Measurements from ENCODE around the gene TLCD4.

TLCD4 gene

DNA sequence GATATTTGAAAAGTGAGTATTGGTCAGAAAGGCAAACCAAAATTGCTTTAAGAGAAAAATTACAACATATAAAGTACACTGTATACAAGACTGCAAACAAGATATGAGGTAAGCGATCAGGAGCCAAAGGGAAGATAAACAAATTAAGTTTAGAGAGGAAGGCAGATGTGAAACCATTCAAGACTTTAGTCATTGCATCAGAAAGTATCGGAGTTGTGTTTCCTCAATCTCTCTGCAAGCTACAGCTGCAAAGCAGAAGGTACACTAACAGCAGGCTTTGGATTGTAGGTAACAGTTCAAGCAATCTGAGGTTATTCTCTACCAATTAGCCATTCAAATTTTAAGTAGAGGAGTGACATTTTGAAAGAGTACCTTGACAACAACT is 21.3 kb upstream of the TLCD4 start:
- DNase-seq (ENCODE audit: low read depth in 2 of 2): no peak

DNA sequence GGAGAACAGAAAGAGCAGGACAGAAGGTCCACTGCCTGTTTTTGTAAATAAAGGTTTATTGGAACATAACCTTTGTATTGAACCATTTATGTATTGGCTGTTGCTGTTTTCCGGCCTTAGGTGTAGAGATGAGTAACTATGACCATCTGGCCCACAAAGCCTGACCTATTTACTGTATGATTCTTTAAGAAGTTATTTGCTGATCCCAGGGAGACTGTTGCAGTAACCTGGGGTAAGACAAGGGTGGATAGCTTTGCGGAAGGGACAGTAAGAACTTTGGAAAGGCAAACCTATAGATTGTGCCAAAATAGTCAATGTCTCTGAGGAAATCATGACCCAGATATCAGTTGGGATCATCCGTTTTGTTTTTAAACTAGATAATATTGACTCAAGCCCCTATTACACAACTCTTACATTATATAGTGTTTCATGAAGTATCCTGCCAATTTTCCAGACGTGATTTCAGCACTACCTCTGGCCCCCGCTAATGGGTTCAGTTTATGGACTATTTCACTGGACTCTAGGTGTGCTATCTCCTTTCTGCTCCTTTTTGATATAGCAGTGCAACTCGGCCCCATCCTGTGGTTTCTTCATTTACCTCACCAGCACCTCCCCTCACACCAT is 20.8 kb upstream of the TLCD4 start:
- DNase-seq (ENCODE audit: low read depth in 2 of 2): no peak

DNA sequence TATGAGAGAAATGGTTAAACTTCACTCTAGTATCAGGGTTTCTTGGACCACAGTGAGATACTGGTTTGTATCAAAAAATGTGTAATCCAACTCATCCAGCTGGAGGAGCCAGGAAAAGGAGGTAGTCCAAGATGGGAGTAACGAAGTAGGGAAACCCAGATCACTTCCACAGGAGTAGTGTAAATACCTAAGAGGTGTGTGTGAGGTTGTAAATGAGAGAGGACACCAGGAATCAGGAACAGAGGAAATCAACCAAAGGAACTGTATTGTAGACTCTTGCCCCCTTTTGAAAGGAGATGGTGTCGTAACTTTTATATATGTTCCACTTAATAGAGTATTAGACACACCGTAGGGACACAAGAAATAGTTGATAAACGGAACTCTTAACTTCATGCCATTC is 19.7 kb upstream of the TLCD4 start:
- DNase-seq (ENCODE audit: low read depth in 2 of 2): no peak

DNA sequence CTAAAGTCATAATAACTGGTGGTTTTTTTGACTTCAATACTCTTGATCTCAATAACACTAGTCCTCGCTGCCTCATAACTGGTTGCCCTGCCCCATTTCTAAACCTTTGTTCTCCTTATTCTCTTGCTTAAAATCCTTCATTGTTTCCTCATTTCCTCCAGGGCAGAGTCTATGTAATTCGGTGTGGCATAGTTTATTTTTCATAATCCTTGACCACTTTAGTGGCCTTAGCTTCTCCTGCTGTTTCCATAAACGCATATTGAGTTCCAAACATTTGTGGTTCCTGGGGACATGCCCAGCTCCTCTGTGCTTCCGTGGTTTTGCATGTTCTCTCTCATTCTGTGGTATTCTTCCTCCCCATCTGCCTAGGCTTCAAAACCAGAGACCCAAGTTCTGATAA is 19.0 kb upstream of the TLCD4 start:
- DNase-seq (ENCODE audit: low read depth in 2 of 2): no peak

DNA sequence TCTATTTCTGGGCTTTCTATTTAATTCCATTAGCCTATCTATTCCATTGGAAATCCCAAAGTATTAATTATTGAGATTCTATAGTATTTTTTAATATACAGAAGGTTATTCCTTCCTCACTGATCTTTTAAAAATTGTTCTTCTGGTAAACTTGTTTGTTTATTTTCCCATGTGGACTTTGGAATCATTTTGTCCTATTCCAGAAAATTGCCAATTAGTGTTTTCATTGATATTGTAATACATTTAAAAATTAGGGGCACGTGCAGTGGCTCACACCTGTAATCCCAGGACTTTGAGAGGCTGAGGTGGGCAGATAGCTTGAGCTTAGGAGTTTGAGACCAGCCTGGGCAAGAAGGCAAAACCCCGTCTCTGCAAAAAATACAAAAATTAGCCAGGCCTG is 8.4 kb upstream of the TLCD4 start:
- no peak for DNase-seq (ENCODE audit: low read depth in 2 of 2)

DNA sequence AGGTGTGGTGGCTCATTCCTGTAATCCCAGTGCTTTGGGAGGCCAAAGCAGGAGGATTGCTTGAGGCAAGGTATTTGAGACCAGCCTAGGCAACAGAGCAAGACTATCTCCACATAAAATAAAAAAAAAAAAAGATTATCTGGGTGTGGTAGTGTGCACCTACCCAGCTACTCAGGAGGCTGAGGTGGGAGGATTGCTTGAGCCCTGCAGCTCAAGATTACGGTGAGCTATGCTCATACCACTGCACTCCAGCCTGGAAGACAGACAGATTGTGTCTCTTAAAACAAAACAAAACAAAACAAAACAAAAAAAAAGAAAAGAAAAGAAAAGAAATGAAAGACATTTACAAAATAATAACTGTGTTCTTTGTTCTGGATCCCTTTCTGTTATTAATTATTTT is 6.1 kb upstream of the TLCD4 start:
- DNase-seq (ENCODE audit: low read depth in 2 of 2): no peak

DNA sequence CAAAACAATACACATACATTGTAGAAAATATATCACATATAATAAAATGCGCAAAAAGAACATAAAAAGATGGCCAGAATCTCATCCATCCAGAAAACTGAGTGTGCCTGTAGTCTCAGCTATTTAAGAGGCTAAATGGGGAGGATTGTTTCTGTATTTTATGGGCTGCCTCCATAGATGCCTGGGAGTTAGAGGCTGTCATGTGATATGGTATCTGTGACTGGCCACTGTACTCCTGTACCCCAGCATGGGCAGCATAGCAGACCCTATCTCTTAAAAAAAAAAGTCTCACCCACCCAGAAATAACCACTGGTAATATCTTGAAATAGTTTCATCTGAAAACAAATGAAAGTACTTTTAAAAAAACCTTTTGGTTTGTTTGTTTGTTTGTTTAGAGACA is 3.5 kb upstream of the TLCD4 start:
- no peak for DNase-seq (ENCODE audit: low read depth in 2 of 2)

DNA sequence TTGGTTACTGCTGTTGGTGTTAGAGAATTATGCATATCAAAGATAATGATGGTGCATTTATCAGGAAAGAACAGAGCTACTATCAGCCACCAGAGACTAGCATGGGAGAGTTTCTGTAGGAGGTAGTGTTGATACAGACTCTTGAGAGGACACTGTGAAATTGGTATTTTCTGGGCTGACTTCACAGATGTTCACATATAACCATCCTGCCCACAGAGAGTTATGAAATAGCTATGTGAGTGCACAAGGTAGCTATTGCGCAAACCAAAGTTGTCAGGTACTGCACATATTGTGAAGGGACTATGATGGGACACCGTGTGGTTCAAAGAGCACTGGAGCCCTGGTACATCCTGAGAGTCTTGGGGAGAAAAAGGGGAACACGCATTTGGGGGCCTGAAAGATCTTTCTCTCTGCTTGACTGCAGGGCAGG is 1.4 kb upstream of the TLCD4 start:
- no peak for DNase-seq (ENCODE audit: low read depth in 2 of 2)

DNA sequence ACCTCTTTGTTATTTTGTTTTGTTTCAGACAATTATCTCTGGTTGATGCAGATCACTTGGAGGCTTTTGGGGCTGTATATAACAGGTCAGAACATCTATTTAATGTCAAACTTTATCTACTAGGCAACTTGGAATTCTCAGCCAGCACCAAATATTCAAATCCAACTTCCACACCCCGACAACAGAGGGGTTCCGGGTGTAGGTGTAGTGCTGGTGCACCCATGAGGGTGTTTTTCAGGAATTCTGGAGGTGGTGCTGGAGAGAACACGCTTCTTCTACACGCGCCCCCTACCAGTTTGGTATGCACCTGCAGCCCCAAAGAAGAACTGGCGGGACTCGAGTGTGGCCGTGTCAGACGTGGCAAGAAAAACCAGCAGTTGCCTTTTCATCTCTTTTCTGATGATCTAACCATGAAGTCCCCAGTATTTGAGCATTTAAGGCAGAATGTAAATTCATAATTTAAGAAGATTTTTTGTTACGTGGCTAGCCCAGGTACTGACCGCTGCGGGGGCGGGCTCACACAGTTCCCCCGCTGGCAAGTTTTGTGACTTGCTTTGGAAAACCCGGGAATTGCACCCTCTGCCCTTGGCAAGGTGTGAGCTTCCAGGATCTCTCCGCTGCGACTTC is 462 bp upstream of the TLCD4 start:
- DNase-seq (ENCODE audit: low read depth in 2 of 2): peak; percentile 25 to 31

DNA sequence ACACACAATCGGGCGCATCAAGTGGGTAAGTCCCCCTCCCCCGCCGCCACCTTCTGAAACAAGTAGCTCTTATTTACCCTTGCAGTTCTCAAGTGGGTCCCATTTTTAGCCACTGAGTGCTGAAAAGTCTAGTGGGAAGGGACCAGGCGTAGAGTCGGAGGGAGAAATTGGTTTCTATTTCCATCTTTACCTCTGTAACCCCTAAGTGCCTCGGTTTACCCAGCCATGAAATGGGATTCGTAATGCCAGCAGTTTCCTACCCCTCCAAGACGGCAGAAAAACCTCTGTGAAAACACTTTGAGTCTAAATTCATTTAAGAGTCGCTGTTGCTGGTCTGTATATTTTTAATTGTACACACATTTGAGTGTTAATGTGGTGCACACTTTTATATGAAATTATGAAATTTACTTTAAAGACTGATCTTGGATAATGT is 928 bp downstream of the TLCD4 start:
- DNase-seq (ENCODE audit: low read depth in 2 of 2): no peak

DNA sequence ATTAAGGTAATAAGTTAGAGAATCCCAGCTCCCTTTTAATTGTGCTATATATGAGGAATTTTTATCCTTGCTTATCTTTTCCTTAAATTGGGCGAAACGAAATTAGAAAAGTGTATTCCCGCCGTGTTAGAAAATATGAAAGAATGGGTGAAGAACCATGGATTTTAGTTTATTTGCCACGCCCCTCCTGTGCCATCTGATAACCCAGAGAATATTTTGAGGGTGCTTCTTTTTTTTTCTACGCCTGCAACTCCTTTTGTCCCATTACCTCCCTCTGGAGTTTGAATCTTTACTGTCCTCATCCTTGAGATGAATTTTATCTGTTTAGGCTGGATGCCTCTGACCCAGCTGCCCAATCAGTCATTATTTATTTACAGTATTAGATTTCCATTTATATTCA is 1.6 kb downstream of the TLCD4 start:
- no peak for DNase-seq (ENCODE audit: low read depth in 2 of 2)

DNA sequence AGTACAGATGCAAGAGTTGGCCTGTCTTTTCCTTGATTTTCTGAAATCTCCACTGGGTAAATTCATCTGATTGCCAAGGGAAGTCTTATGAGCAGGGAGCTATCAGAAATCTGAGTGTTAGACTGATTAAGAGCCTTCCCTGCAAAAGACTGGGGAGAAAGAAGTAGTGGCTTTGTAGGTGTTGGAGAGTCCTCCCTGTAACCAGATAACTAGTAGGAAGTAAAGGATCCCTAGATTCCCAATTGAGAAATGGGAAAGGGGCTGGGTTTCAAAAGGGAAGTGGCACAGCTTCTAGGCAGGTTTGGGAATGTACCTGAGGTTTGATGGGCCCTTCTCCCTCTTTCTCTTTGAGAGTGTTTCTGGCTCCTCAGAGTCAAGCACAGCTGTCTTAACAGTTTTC is 2.1 kb downstream of the TLCD4 start:
- no peak for DNase-seq (ENCODE audit: low read depth in 2 of 2)

DNA sequence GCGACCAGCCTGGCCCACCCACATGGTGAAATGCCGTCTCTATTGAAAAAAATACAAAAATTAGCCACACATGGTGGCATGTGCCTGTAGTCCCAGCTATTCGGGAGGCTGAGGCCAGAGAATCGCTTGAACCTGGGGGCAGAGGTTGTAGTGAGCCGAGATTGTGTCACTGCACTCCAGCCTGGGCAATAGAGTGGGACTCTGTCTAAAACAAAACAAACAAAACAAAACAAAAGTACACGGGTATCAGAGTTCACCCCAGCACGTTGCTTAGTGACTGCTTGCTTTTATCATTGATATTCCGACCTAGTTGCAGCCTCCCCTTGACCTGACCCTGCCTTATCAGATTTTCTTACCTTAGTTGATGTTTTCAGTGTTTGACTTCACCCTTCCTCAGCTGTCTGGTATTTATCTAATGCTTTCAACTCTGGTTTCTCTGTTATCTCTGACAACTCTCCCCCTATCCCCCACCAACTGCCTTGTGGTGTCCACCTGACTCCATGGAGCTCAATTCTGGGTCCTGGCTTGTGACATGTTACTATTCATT is 5.1 kb downstream of the TLCD4 start:
- DNase-seq (ENCODE audit: low read depth in 2 of 2): no peak

DNA sequence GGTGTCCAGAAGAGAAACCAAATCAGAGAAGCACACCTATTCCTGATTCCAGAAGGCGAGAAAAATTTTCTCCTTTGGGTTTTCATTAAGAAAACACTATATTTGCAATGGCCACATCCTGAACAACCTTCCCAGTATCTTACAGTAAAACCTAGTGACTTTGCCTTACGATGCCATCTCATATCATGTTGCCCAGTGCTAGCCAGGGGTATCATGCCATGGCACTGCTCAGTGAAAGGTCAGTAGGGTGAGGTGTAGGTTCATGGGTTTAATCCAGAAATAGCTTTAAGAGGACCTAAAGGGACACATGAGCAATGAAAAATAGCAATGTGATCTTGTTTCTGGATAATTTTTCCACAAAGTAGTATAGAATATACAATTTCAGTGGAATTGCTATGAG is 7.2 kb downstream of the TLCD4 start:
- DNase-seq (ENCODE audit: low read depth in 2 of 2): no peak

DNA sequence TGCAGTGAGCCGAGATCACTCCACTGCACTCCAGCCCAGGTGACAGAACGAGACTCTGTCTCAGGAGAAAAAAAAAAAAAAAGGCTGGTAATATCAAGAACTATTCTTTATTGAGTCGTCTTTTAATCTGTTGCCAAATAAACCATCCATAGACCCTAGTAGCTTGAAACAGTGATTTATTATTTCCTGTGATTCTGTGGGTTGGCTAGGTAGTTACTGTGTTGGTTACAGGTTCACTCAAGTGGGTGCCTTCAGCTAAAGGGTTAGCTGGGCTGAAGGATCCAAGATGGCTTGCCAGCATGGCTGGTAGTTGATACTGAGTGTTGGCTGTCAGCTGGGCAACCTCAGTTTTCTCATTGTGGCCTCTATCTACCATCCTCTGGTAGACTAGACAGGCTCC is 9.2 kb downstream of the TLCD4 start:
- no peak for DNase-seq (ENCODE audit: low read depth in 2 of 2)

DNA sequence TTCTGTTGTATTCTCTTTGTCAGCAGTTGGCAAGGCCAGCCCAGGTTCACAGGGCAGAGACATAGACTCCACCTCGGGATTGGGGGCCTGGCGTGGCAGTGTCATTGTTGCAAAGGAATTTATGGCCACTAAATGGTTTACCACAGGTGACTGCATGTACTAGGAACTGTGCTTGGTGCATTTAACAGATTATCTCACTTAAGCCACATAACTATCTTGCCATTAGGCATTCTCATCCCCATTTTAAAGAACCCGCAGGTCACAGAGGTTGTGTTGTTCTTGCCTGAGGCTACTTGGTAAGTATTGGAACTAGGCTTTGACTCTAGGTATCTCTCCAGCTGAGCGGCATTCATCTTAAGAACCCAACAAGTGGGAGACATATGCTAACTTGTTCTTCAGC is 9.7 kb downstream of the TLCD4 start:
- no peak for DNase-seq (ENCODE audit: low read depth in 2 of 2)

DNA sequence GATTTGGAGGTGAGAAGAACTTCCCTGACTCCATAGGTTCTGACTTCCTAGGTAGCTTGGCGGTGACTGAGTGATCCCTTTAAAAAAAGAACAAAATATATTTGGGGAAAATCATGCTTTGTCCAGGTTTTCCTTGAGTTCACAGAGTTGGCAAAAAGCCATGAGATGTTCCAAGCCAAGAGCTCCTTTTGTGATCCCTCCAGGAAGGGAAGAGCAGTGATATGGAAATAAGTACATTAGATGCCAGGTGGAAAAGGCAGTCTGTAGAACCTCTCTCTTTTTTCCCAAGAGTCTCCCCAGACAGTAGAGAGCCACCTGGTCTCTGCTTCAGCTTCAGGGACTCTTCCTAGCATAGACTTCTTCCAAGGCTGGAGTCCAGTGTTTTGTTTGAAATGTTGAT is 10.2 kb downstream of the TLCD4 start:
- DNase-seq (ENCODE audit: low read depth in 2 of 2): no peak

DNA sequence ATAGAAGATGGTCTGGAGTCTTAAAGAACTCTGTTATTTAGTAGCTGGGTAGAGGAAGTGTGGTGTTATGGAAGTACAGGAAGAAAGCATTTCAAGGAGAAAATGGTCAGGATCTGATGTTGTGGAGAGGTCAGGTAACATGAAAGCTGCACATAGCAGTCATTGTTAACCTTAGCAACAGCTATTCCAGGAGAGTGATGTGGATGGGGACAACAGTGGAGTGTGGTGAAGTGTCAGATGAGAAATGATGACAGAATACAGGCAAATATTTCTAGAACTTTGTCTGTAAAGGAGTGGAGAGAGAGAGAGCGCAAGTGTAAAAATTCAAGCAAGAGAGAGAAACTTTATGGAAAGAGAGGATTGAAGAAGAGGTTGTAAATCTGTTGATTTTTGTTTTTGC is 15.6 kb downstream of the TLCD4 start:
- DNase-seq (ENCODE audit: low read depth in 2 of 2): no peak

DNA sequence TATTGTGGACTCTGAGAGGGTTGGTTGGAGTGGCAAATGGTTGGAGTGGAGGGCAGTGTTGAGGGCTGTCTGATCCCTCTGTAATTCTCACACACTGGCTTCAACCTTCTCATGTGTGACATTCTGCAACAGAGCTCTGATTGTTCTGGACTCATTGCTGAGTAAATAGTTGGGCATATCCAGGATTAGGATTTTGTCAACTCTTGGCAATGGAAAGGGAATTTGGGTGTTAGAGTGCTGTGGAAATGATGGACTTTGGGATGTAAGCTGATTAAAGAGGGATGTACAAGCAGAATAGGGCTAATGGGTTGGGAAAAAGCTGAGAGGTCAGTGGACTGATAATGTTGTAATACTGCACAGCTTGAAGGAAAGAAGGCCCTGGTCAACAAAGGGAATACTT is 16.5 kb downstream of the TLCD4 start:
- DNase-seq (ENCODE audit: low read depth in 2 of 2): no peak

DNA sequence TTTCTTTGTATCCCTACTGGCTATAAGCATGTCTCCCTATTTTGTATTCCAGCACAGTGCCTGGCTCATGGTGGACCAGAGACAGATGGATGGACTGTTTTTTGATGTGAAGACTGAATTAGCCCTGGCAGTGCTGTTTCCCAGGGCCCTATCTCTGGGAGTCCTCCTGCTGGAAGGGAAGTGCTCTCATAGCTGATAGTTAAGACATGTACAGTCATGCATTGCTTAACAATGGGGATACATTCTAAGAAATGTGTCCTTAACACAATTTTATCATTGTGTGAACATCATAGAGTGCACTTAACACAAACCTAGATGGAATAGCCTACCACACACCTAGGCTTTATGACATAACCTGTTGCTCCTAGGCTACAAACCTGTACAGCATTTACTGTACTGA is 21.1 kb downstream of the TLCD4 start:
- DNase-seq (ENCODE audit: low read depth in 2 of 2): no peak

DNA sequence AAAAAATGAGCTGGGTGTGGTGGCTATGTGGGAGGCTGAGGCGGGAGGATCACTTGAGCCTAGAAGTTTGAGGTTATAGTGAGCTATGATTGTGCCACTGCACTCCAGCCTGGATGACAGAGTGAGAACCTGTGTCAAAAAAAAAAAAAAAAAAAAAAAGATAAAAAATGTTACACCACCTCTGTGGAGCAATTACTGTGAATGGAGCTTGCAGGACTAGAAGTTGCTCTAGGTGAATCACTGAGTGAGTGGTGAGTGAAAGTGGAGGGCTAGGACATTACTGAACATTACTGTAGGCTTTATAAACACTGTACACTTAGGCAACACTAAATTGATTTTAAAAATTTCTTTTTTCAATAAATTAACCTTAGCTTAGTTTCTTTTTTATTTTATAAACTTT is 21.9 kb downstream of the TLCD4 start:
- DNase-seq (ENCODE audit: low read depth in 2 of 2): no peak

DNA sequence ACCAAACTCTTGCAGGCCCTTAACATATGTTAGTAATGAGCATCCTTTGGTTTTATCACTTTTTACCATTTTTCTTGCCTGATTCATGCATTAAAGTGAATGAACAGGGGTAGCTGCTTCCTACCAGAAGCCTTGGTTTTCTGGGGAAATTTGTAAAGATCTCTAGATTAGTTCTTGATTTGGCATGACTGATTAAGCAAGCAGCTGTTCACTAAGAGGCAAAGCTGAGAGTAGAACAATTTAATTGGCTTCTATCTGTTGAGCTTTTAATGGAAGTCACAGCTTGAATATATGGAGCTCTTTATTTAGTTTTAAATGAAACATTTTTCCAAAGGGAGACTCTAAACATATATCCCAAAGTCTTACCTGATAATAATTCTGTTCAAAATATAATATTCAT is 23.6 kb downstream of the TLCD4 start:
- DNase-seq (ENCODE audit: low read depth in 2 of 2): no peak

DNA sequence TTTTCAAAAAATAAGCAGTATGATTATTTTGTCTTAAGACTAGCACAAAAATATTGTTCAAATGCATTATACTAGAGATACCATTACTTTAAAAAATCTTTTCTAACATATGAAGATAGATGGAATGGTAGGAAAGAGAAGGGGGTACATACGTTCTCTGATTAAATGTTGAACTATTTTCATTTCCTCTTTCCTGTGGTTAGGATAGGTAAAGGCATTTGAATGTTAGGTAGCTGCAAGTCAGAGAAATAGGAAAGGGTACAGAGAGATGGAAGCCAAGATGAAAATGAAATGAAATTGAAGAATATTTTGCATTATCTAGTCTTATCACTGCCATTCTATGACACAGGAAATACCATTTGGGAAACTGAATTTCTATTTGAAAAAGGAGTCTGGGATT is 28.3 kb downstream of the TLCD4 start:
- no peak for DNase-seq (ENCODE audit: low read depth in 2 of 2)

DNA sequence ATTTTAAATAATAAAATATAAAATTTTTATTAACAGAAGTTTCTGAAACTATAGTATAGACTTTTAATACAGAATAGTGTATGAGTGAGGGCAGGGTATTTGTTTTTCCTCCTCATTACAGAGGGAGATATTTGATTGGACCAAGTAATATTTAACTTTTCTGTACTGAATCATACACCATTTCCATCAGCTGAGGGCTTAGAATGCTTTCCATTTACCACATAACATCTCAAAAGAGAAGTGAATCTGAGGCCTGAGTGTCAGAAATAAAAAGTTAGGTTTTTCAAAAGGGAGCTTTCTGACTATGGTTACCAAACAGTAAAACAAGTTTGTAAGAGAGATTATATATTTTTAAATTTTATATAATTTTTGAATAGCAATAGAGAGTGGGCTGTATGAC is 29.5 kb downstream of the TLCD4 start:
- DNase-seq (ENCODE audit: low read depth in 2 of 2): no peak

All from activated CD4-positive, alpha-beta T cell treated with anti-CD3 and anti-CD28 coated beads for 24 hours (primary cell).